HEK293 (cell line): ENCODE data around the gene DNAH1.
A peak's percentile ranks its signal among the peaks of the same experiment; 100 is the strongest.

Experiments used
- GLIS1 ChIP-seq: fragments of 450-650 bp; formaldehyde crosslinking; IDR thresholded peaks from 2 replicates; pipeline ENCODE4 v1.5.1; 2016; ENCODE audit warnings: missing biosample characterization, missing genetic modification characterization
- SETDB1 ChIP-seq: IDR thresholded peaks from one replicate; pipeline ENCODE4 v1.6.1; 2017; ENCODE audit warnings: mild to moderate bottlenecking, low read length, moderate library complexity, mixed read lengths; ENCODE audit not compliant: insufficient read length
- TSHZ1 ChIP-seq: fragments of 450-650 bp; formaldehyde crosslinking; IDR thresholded peaks from 2 replicates; pipeline ENCODE4 v1.5.1; 2016; ENCODE audit warnings: missing biosample characterization, missing genetic modification characterization, borderline replicate concordance
- ZBTB11 ChIP-seq: fragments of 450-650 bp; formaldehyde crosslinking; conservative IDR thresholded peaks from 2 replicates; pipeline ENCODE4 v1.5.1; 2016; ENCODE audit warnings: low read depth, missing biosample characterization, missing genetic modification characterization
- ZNF169 ChIP-seq: fragments of 450-650 bp; formaldehyde crosslinking; IDR thresholded peaks from 2 replicates; pipeline ENCODE4 v1.5.1; 2016; ENCODE audit warnings: missing biosample characterization, missing genetic modification characterization
- ZNF37A ChIP-seq: fragments of 450-650 bp; IDR thresholded peaks from 2 replicates; pipeline ENCODE4 v1.5.1; 2018; ENCODE audit warnings: missing biosample characterization, missing genetic modification characterization
- ZNF629 ChIP-seq: fragments of 450-650 bp; formaldehyde crosslinking; IDR thresholded peaks from 2 replicates; pipeline ENCODE4 v1.5.1; 2017; ENCODE audit warnings: missing biosample characterization, missing genetic modification characterization
- TF ChIP-seq, protein P1 (sequence below): fragments of 450-650 bp; formaldehyde crosslinking; IDR thresholded peaks from 2 replicates; pipeline ENCODE4 v1.5.1; 2016; ENCODE audit warnings: missing biosample characterization, missing genetic modification characterization
- TF ChIP-seq, protein P2 (sequence below): fragments of 450-650 bp; formaldehyde crosslinking; IDR thresholded peaks from 2 replicates; pipeline ENCODE4 v1.5.1; 2016; ENCODE audit warnings: missing biosample characterization, missing genetic modification characterization
- TF ChIP-seq, protein P3 (sequence below): fragments of 450-650 bp; formaldehyde crosslinking; IDR thresholded peaks from 2 replicates; pipeline ENCODE4 v1.5.1; 2016; ENCODE audit warnings: missing biosample characterization, missing genetic modification characterization

Gene DNAH1

DNA sequence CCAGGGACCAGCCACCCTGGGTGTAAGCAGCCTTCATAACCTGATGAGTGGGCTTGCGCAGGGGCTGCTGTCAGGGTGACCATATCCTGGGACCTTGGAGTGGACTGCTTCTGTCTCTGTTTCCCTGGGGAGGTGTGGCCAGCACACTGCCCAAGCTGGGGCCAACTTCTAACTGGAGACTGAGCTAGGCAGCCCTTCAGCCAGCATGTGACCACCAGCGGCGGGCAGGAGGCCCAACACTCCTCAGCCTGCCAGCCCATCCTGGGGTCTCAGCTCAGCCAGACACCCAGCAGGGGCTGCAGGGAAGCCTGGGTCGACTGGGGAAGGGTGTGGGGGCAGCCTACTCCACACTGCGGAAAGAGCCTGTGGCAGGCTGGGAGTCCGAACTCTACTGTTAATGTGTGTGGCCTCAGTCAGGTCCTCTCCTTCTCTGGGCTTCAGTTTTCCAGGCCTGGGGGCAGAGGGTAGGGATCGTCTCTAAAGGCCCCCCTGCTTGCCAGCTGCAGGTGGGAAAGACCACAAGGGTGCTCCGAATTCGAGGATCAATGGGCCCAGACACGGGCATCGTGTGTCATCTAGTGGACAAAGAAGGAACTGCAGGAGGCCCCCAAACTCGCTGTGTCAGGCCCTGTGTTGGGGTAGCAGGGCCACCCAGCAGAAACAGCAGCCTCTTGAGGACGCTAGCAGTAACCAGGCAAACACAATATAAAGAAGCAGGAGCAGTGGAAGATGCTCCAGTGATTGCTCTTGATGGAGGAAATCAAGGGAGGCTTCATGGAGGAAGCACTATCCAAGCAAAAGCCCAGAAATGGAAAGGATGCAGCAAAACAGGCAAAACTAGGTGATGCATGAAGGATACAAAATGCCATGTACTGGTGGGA, 130.8 kb downstream of the DNAH1 start (continued):
- TF ChIP-seq, protein P1, sequence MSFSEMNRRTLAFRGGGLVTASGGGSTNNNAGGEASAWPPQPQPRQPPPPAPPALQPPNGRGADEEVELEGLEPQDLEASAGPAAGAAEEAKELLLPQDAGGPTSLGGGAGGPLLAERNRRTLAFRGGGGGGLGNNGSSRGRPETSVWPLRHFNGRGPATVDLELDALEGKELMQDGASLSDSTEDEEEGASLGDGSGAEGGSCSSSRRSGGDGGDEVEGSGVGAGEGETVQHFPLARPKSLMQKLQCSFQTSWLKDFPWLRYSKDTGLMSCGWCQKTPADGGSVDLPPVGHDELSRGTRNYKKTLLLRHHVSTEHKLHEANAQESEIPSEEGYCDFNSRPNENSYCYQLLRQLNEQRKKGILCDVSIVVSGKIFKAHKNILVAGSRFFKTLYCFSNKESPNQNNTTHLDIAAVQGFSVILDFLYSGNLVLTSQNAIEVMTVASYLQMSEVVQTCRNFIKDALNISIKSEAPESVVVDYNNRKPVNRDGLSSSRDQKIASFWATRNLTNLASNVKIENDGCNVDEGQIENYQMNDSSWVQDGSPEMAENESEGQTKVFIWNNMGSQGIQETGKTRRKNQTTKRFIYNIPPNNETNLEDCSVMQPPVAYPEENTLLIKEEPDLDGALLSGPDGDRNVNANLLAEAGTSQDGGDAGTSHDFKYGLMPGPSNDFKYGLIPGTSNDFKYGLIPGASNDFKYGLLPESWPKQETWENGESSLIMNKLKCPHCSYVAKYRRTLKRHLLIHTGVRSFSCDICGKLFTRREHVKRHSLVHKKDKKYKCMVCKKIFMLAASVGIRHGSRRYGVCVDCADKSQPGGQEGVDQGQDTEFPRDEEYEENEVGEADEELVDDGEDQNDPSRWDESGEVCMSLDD (tag by site-specific recombination), result 0 out of 2 replicates have a peak, but pooled peaks have one; percentile 44
- TF ChIP-seq SETDB1 (no peak), ZNF37A (no peak), ZBTB11 (tag by site-specific recombination) (no peak), ZNF169 (tag by site-specific recombination) (no peak), TSHZ1 (no peak), ZNF629 (tag by site-specific recombination) (no peak), GLIS1 (tag by site-specific recombination) (peak; percentile 71)
- TF ChIP-seq, protein P2, sequence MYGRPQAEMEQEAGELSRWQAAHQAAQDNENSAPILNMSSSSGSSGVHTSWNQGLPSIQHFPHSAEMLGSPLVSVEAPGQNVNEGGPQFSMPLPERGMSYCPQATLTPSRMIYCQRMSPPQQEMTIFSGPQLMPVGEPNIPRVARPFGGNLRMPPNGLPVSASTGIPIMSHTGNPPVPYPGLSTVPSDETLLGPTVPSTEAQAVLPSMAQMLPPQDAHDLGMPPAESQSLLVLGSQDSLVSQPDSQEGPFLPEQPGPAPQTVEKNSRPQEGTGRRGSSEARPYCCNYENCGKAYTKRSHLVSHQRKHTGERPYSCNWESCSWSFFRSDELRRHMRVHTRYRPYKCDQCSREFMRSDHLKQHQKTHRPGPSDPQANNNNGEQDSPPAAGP (tag by site-specific recombination), result no peak
- TF ChIP-seq, protein P3, sequence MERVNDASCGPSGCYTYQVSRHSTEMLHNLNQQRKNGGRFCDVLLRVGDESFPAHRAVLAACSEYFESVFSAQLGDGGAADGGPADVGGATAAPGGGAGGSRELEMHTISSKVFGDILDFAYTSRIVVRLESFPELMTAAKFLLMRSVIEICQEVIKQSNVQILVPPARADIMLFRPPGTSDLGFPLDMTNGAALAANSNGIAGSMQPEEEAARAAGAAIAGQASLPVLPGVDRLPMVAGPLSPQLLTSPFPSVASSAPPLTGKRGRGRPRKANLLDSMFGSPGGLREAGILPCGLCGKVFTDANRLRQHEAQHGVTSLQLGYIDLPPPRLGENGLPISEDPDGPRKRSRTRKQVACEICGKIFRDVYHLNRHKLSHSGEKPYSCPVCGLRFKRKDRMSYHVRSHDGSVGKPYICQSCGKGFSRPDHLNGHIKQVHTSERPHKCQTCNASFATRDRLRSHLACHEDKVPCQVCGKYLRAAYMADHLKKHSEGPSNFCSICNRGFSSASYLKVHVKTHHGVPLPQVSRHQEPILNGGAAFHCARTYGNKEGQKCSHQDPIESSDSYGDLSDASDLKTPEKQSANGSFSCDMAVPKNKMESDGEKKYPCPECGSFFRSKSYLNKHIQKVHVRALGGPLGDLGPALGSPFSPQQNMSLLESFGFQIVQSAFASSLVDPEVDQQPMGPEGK (tag by site-specific recombination), result peak; percentile 44; the same call in 1 of the 2 replicates
